K562 (cell line): ENCODE data around the gene AIRE. TPM values are rescaled to one million over a fixed set of nuclear protein-coding genes. Genes with fewer than 3 reads are reported as not detected.

Source experiments
- ATAC-seq: fragments of 200-7000 bp; cut with Tn5 transposase; 3 replicates; pipeline ENCODE4 v1.9.1; 2020; ENCODE audit warnings: moderate library complexity
- BruUV-seq: library from RNA; stranded (reverse); fragments of 400-500 nt; replicated peaks from 2 replicates; lab custom pipeline; 2021; lab: Mats Ljungman, UMichigan
- CTCF ChIA-PET: fragments of 300-600 bp; formaldehyde crosslinking; extraction: SDS; loops from one replicate; lab custom pipeline; 2021; ENCODE audit warnings: low intra/inter-chr PET ratio; lab: Yijun Ruan, JAX
- POLR2A ChIA-PET: fragments of 300-600, 350-650 bp; sonication (Branson Sonifier 250); formaldehyde crosslinking; extraction: SDS; loops from one replicate; lab custom pipeline; 2021; ENCODE audit warnings: antibody characterized with exemption, inconsistent platforms; lab: Yijun Ruan, JAX
- DNase-seq, 4 experiments: peaks; one replicate each; pipeline versions ENCODE4 v3.0.0 to v3.0.0-alpha.2; 2011 to 2018; ENCODE audit warnings: low spot score in 3 of 4, mixed read lengths in 3 of 4; ENCODE audit errors: extremely low read depth in 1 of 4
- FAIRE-seq: peaks from 2 replicates; lab custom pipeline; 2011; peaks lifted over from hg19 to GRCh38; lab: Jason Lieb, UNC
- H2AFZ ChIP-seq: 2 replicates; pipeline ENCODE4 v1.6.0; 2011; ENCODE audit warnings: low read depth, low read length, control low read depth, inconsistent platforms
- H3K27ac ChIP-seq: fragments of 200-600 bp; 3 replicates; pipeline ENCODE4 v1.8.0; 2011; ENCODE audit warnings: low read depth, mild to moderate bottlenecking, control low read depth, inconsistent platforms, low read length, moderate library complexity, mixed read lengths; ENCODE audit errors: extremely low read depth
- H3K27me3 ChIP-seq, 2 experiments: fragments of 300-600 bp in 1 of 2; 2 replicates in 1 of 2; 3 replicates in 1 of 2; pipeline versions ENCODE4 v1.6.0 to v1.8.0; 2011; ENCODE audit warnings: inconsistent platforms in 2 of 2, low read length in 2 of 2, mild to moderate bottlenecking in 1 of 2, mixed read lengths in 1 of 2, moderate library complexity in 1 of 2; ENCODE audit not compliant: control insufficient read depth in 2 of 2, insufficient read depth in 2 of 2
- H3K36me3 ChIP-seq: fragments of 300-600 bp; 3 replicates; pipeline ENCODE4 v1.8.0; 2011; ENCODE audit warnings: mild to moderate bottlenecking, low read length, inconsistent platforms; ENCODE audit not compliant: control insufficient read depth, insufficient read depth
- H3K4me1 ChIP-seq, 2 experiments: fragments of 200-600 bp in 1 of 2; replicated peaks in 1 of 2; 2 replicates in 1 of 2; 3 replicates in 1 of 2; pipeline versions ENCODE4 v1.5.1 to v1.8.0; 2011; ENCODE audit warnings: inconsistent platforms in 2 of 2, low read length in 2 of 2, mild to moderate bottlenecking in 1 of 2, mixed read lengths in 1 of 2, moderate library complexity in 1 of 2; ENCODE audit not compliant: control insufficient read depth in 2 of 2, insufficient read depth in 2 of 2
- H3K4me2 ChIP-seq: 2 replicates; pipeline ENCODE4 v1.6.1; 2011; ENCODE audit warnings: low read length, control low read depth, inconsistent platforms, mixed read lengths; ENCODE audit not compliant: insufficient read depth
- H3K4me3 ChIP-seq: fragments of 200-600 bp; sonication (generic), shearing (Covaris generic); 2 replicates; pipeline ENCODE4 v1.5.1; 2016; ENCODE audit warnings: control low read depth, inconsistent platforms
- H3K79me2 ChIP-seq: fragments of 200-600 bp; 3 replicates; pipeline ENCODE4 v1.8.0; 2011; ENCODE audit warnings: low read length, inconsistent platforms; ENCODE audit not compliant: control insufficient read depth, insufficient read depth
- H3K9ac ChIP-seq, 2 experiments: 2 replicates each; pipeline versions ENCODE4 v1.6.0 to v1.6.1; 2011; ENCODE audit warnings: low read depth in 2 of 2, low read length in 2 of 2, control low read depth in 1 of 2, inconsistent platforms in 1 of 2, mild to moderate bottlenecking in 1 of 2, mixed read lengths in 1 of 2; ENCODE audit not compliant: insufficient read depth in 1 of 2
- H3K9me1 ChIP-seq: one replicate; pipeline ENCODE4 v1.6.0; 2011; ENCODE audit warnings: inconsistent platforms, mild to moderate bottlenecking, low read length, moderate library complexity; ENCODE audit not compliant: control insufficient read depth, insufficient read depth
- H3K9me3 ChIP-seq: replicated peaks from 2 replicates; pipeline ENCODE4 v1.5.1; 2011; ENCODE audit warnings: low read depth, low read length, inconsistent platforms; ENCODE audit not compliant: control insufficient read depth, insufficient read depth
- H4K20me1 ChIP-seq: replicated peaks from 2 replicates; pipeline ENCODE4 v1.6.1; 2011; ENCODE audit warnings: low read length, inconsistent platforms, mixed read lengths; ENCODE audit not compliant: control insufficient read depth, insufficient read depth
- ARID2 ChIP-seq: fragments of 450-650 bp; IDR thresholded peaks from 2 replicates; pipeline ENCODE4 v1.6.1; 2017; ENCODE audit warnings: antibody characterized with exemption, mild to moderate bottlenecking
- FOXJ3 ChIP-seq: sonication (generic); formaldehyde crosslinking; IDR thresholded peaks from 2 replicates; pipeline ENCODE4 v1.4.0; 2020; ENCODE audit warnings: mild to moderate bottlenecking, missing genetic modification reagents
- HDAC8 ChIP-seq: fragments of 450-650 bp; IDR thresholded peaks from 2 replicates; pipeline ENCODE4 v1.6.1; 2016; ENCODE audit warnings: mild to moderate bottlenecking, missing genetic modification characterization, moderate library complexity, missing compliant biosample characterization
- KLF6 ChIP-seq: fragments of 250-450 bp; sonication (Bioruptor Pico); IDR thresholded peaks from 2 replicates; pipeline ENCODE4 v1.4.0; 2020; ENCODE audit warnings: mild to moderate bottlenecking, moderate library complexity, borderline replicate concordance
- PRDM10 ChIP-seq: fragments of 450-650 bp; IDR thresholded peaks from 2 replicates; pipeline ENCODE4 v1.6.1; 2018; ENCODE audit not compliant: partially characterized antibody
- RBM15 ChIP-seq: fragments of 200-400 bp; formaldehyde crosslinking; IDR thresholded peaks from 2 replicates; pipeline ENCODE4 v1.6.1; 2018; ENCODE audit warnings: mild to moderate bottlenecking, low read length, moderate library complexity; ENCODE audit not compliant: insufficient read depth
- TRIM28 ChIP-seq: fragments of 450-650 bp; IDR thresholded peaks from 2 replicates; pipeline ENCODE4 v1.6.1; 2017
- YY1 ChIP-seq, 3 experiments: IDR thresholded peaks; 2 replicates each; pipeline ENCODE4 v1.6.1; 2011; ENCODE audit warnings: low read length in 2 of 3, mild to moderate bottlenecking in 2 of 3, moderate library complexity in 2 of 3, borderline replicate concordance in 1 of 3, control low read depth in 1 of 3, low read depth in 1 of 3; ENCODE audit not compliant: insufficient read depth in 3 of 3, insufficient replicate concordance in 2 of 3, control insufficient read depth in 1 of 3, insufficient read length in 1 of 3; ENCODE audit errors: extremely low read depth in 1 of 3
- ZBTB26 ChIP-seq: fragments of 450-650 bp; formaldehyde crosslinking; IDR thresholded peaks from 2 replicates; pipeline ENCODE4 v1.4.0; 2022; ENCODE audit warnings: missing genetic modification characterization
- ZEB2 ChIP-seq: fragments of 450-650 bp; IDR thresholded peaks from 2 replicates; pipeline ENCODE4 v1.6.1; 2016
- ZFPM2 ChIP-seq: fragments of 250-450 bp; sonication (Bioruptor Pico); IDR thresholded peaks from 2 replicates; pipeline ENCODE4 v1.5.1; 2022; ENCODE audit warnings: mild to moderate bottlenecking
- ZHX1 ChIP-seq: fragments of 150-350 bp; conservative IDR thresholded peaks from 2 replicates; pipeline ENCODE4 v1.6.1; 2014; ENCODE audit warnings: low read length
- WGBS: fragments of 100-300 bp; shearing (Covaris generic); methylation state at CpG from one replicate; pipeline ENCODE4 v1.1.6; 2016; ENCODE audit warnings: low coverage, mixed read lengths; ENCODE audit not compliant: insufficient coverage; ENCODE audit errors: missing lambda C conversion rate; 5-methylcytosine and 5-hydroxymethylcytosine counted together
- in situ Hi-C: fragments of 300-500 bp; cut with MboI; formaldehyde crosslinking; loops from 4 replicates; pipeline ENCODE4 v1.15.0; 2018; ENCODE audit warnings: inconsistent platforms, mixed read lengths
- intact Hi-C: fragments of 100-400 bp; cut with micrococcal nuclease; formaldehyde crosslinking; loops from 2 replicates; pipeline ENCODE4 v1.14.2; 2022
- polyA plus RNA-seq, 8 experiments: library from polyadenylated mRNA; depleted of rRNA in 4 of 8; stranded (reverse) in 5 of 8; unstranded in 3 of 8; fragments of >200 nt; fragmentation: Nextera tagmentation in 2 of 8; fragmentation: Illumina TruSeq in 1 of 8; extraction: Ambion mirVana in 2 of 8; extraction: Trizol in 1 of 8; gene quantifications; 2 replicates each; pipeline versions ENCODE4 v1.2.1 to v1.2.3, GENCODE V29; 2011 to 2014; ENCODE audit warnings: inconsistent platforms in 1 of 8, missing spikeins in 1 of 8
- total RNA-seq, 7 experiments: library from RNA; depleted of rRNA in 6 of 7; stranded (reverse); fragments of >200 nt in 6 of 7; fragmentation: Illumina TruSeq in 2 of 7; extraction: Trizol in 2 of 7; gene quantifications; 2 replicates each; pipeline versions ENCODE4 v1.2.1 to v1.2.3, GENCODE V29; 2011 to 2021; ENCODE audit warnings: low replicate concordance in 1 of 7
- TF ChIP-seq, protein P1 (sequence below): sonication (generic); formaldehyde crosslinking; IDR thresholded peaks from 2 replicates; pipeline ENCODE4 v1.8.0; 2022; ENCODE audit warnings: missing genetic modification reagents, mild to moderate bottlenecking, moderate library complexity, borderline replicate concordance

The AIRE gene
- total and polyA plus RNA-seq, 9 of the 15 experiments (the other 6 are each of a cell fraction or from before 2014, with no cell fraction given) = 0.01 TPM; not detected in 8

DNA sequence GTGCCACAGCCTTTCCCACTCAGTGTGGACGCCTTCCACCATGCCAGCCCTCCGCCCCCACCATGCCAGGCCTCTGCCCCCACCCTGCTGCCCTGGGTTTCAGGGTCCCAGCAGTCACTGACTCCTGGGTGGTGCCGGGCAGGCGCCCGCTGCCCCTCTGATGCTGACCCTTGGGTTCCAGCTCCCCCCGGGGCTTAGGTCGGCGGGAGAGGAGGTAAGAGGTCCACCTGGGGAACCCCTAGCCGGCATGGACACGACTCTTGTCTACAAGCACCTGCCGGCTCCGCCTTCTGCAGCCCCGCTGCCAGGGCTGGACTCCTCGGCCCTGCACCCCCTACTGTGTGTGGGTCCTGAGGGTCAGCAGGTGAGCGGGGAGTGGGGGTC, 7.1 kb downstream of the AIRE start:
- no peaks in the 10 kb centered on the region for H3K36me3 ChIP-seq
- peaks cover 14% of the 10 kb centered on the region; the same call in 1 of the 2 replicates for H4K20me1 ChIP-seq
- CTCF ChIA-PET = no interaction called here
- POLR2A ChIA-PET = interaction anchor here (1.4 kb wide), 1 partner anchor 41 kb away, joined by 7 read pairs; no protein-coding TSS in a partner anchor
- no peak overlapping the region for H3K27ac ChIP-seq
- H3K9ac ChIP-seq = no peak overlapping the region; a peak in 1 of 4 replicates
- ATAC-seq = no peak
- H3K9me1 ChIP-seq = peaks cover 3% of the 10 kb centered on the region
- intact Hi-C loops = no loop called here
- TF ChIP-seq PRDM10 (no peak), KLF6 (CRISPR knock-in tag) (no peak), ARID2 (no peak), ZBTB26 (no peak), RBM15 (no peak), YY1 (IDR thresholded peaks at IDR 0.05; ENCODE audit: borderline replicate concordance in 1 of 3, control insufficient read depth in 1 of 3, extremely low read depth in 1 of 3, insufficient read depth in 3 of 3, insufficient read length in 1 of 3, insufficient replicate concordance in 2 of 3, low read depth in 1 of 3, low read length in 2 of 3) (no peak), ZFPM2 (CRISPR knock-in tag) (no peak), ZHX1 (no peak), FOXJ3 (CRISPR knock-in tag) (no peak), TRIM28 (no peak), HDAC8 (tag) (no peak), ZEB2 (no peak)
- TF ChIP-seq, protein P1, sequence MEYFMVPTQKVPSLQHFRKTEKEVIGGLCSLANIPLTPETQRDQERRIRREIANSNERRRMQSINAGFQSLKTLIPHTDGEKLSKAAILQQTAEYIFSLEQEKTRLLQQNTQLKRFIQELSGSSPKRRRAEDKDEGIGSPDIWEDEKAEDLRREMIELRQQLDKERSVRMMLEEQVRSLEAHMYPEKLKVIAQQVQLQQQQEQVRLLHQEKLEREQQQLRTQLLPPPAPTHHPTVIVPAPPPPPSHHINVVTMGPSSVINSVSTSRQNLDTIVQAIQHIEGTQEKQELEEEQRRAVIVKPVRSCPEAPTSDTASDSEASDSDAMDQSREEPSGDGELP (CRISPR knock-in tag) = no peak
- H3K9me3 ChIP-seq = no peaks in the 10 kb centered on the region
- no peaks in the 10 kb centered on the region for H3K79me2 ChIP-seq
- DNase-seq = no peak
- no peak for FAIRE-seq
- no peak overlapping the region for H3K4me2 ChIP-seq
- peaks cover 12 to 55% of the 10 kb centered on the region in 2 experiments; a peak in 4 of 5 replicates for H3K27me3 ChIP-seq
- whole genome bisulfite sequencing = 8% methylated on average over 13 of the region's 15 CpGs
- no TSS peak for BruUV-seq
- H3K4me1 ChIP-seq = peaks cover 0 to 69% of the 10 kb centered on the region in 2 experiments; a peak in 3 of 5 replicates
- in situ Hi-C loops = loop anchor here (25.0 kb wide), 1 partner anchor 131 kb away; no protein-coding TSS in a partner anchor
- H3K4me3 ChIP-seq = no peak overlapping the region
- H2AFZ ChIP-seq = no peak overlapping the region
